Activated CD4-positive, alpha-beta memory T cell treated with anti-CD3 and anti-CD28 coated beads, Interleukin-2, amount 10 ng/mL, durations not matched to agents 7 days and 5 days (primary cell): ENCODE data around the gene INSYN2B. TPM values are rescaled to one million over a fixed set of nuclear protein-coding genes. Genes with fewer than 3 reads are reported as not detected.

Experiments used
- CTCF ChIA-PET: fragments of 350-600 bp; sonication (Branson Sonifier 250); formaldehyde crosslinking; loops from one replicate; lab custom pipeline; 2021; ENCODE audit warnings: antibody characterized with exemption, inconsistent platforms; lab: Charles Lee
- POLR2A ChIA-PET: fragments of 350-600 bp; sonication (Branson Sonifier 250); formaldehyde crosslinking; loops from one replicate; lab custom pipeline; 2021; ENCODE audit warnings: antibody characterized with exemption; lab: Charles Lee
- DNase-seq: peaks from one replicate; pipeline ENCODE4 v3.0.0-alpha.2; 2020
- H3K27ac Mint-ChIP-seq: one replicate; pipeline ENCODE4 v1.8.0; 2021; ENCODE audit warnings: mild to moderate bottlenecking, mixed read lengths
- H3K27me3 Mint-ChIP-seq: one replicate; pipeline ENCODE4 v1.8.0; 2021; ENCODE audit warnings: mixed read lengths
- H3K36me3 Mint-ChIP-seq: one replicate; pipeline ENCODE4 v1.8.0; 2021; ENCODE audit warnings: low read depth, mixed read lengths
- H3K4me1 Mint-ChIP-seq: one replicate; pipeline ENCODE4 v1.8.0; 2021; ENCODE audit warnings: mixed read lengths
- H3K4me3 Mint-ChIP-seq: one replicate; pipeline ENCODE4 v1.8.0; 2021; ENCODE audit warnings: mild to moderate bottlenecking, mixed read lengths
- H3K9me3 Mint-ChIP-seq: one replicate; pipeline ENCODE4 v1.8.0; 2021; ENCODE audit warnings: mixed read lengths
- total RNA-seq, 2 experiments: library from RNA; stranded (reverse); gene quantifications; one replicate each; pipeline ENCODE4 v1.2.3, GENCODE V29; 2021

Gene INSYN2B
- total RNA-seq, 2 experiments from 2014 or later, result not detected

DNA sequence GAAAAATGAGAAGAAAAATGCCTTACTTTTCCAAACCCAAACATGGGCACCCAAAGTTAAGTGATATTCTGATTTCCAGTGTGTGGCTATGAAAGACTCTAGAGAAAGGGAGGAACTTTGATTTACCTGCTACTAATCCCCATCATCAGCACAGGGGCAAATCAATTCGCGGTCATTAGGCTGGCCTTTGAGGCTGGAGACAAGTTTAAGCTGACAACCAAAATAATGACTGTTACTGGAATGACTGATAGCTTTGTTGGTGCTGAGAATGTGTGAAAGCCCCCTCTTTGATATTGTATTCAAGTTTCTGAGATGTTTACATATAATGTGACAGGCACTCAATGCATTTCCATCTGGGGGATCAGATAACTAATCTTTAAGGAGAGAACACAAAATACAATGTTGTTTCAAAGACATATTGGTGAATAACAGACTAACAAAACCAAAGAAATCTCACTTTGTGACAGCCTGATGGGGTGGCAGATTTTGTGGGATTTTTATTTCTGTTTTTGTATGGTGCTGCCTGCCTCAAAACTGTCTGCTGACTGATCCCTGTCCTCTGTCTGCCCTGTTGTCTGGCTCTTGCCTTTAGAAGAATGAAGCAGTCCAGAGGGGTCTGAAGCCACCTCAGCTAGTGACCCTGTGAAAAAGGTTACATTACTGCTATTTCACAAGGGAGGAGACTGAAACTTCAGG lies 12.6 kb upstream of the INSYN2B start:
- ChIA-PET CTCF (no interaction called here), POLR2A (no interaction called here)
- DNase-seq, result no peak
- no peaks in the 10 kb centered on the region for H3K27me3 Mint-ChIP-seq
- H3K36me3 Mint-ChIP-seq, result peaks cover 48% of the 10 kb centered on the region
- no peaks in the 10 kb centered on the region for H3K9me3 Mint-ChIP-seq
- no peaks in the 10 kb centered on the region for H3K4me1 Mint-ChIP-seq
- no peak overlapping the region for H3K27ac Mint-ChIP-seq
- no peak overlapping the region for H3K4me3 Mint-ChIP-seq

DNA sequence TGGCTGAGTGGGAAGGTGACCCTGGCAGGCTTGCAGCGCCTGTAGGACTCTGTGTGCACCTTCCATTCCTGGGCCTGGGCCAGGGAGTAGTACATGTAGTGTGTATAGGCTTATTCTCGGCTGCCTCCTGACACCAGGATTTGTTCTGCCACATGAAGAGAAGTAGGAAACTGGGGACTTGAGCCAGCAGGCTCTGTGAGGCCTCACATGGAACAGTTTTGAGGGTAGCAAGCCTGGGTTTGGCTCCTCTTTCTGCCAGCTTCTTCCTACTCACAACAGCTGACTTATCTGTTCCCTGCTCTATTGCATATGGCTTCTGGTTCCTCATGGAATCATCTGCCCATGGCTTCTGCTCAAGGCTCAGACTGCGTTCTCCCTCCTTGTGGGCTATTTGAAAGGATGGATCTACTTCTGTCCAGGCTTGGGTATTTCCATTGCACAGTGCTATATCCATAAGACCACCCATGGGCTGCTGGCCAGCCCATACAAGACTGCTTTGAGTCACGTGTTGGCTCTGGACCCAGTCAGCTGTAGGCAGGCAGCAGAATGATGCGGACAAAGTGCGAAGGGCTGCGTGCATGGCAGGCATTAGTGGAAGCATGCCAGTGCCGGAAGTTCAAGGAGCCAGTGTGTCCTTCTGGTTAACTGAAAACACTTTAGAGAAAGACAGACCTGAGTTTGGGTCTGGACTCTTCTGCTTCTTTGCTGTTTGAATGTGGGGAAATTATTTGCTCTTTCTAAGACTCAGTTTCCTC lies 11.0 kb upstream of the INSYN2B start:
- POLR2A ChIA-PET, result no interaction called here
- Mint-ChIP-seq H3K27ac (no peak overlapping the region), H3K36me3 (peaks cover 54% of the 10 kb centered on the region), H3K9me3 (no peaks in the 10 kb centered on the region), H3K27me3 (no peaks in the 10 kb centered on the region), H3K4me1 (no peaks in the 10 kb centered on the region), H3K4me3 (no peak overlapping the region)
- no peak for DNase-seq
- CTCF ChIA-PET, result no interaction called here

DNA sequence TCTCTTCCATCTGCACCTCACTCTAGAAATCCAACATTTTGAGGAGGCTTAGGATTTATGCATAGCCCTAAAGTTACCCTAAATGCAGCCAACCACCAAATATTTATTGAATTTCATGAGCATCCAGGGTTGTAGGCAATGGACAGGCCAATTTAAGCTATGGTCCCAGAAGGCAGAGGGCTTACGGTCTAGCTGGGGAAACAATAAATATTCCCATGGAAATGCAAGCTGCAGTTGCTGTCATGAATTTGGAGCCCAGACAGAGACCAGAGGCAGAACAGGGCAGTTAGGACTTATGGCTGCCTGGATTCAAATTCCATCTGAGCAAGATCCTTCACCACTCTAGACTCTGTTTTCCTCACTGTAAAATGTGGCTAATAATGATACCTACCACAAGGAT lies 9.1 kb upstream of the INSYN2B start:
- POLR2A ChIA-PET, result no interaction called here
- no peak overlapping the region for H3K4me3 Mint-ChIP-seq

DNA sequence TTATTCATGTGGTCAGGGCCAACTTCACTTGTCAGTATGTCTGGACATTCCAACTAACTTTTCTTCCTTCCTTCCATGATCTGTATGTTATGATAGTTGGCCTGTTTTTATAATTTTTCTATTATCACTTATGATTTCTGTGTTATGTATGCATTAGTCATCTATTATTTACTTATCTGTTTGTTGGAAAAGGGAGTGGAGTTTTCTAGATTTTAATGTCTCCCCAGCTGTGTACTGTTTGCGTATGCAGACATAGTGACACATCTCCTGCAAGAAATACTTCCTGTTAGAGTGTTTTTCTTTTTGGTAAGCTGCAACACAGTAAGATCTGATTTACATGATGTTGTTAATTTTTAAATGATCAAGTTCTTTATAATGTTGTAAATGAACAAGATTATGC lies 8.7 kb upstream of the INSYN2B start:
- Mint-ChIP-seq H3K4me1 (no peaks in the 10 kb centered on the region), H3K4me3 (no peak overlapping the region), H3K27ac (no peak overlapping the region), H3K27me3 (no peaks in the 10 kb centered on the region), H3K36me3 (peaks cover 58% of the 10 kb centered on the region), H3K9me3 (no peaks in the 10 kb centered on the region)
- ChIA-PET POLR2A (no interaction called here), CTCF (interaction anchor here (1.0 to 1.4 kb wide), 2 partner anchors 8 to 376 kb away, joined by 3 to 4 read pairs; no protein-coding TSS in a partner anchor)
- DNase-seq, result no peak

More for the DNA sequence above, 9.1 kb upstream of the INSYN2B start:
- DNase-seq, result no peak
- Mint-ChIP-seq H3K27me3 (no peaks in the 10 kb centered on the region), H3K4me1 (no peaks in the 10 kb centered on the region), H3K27ac (no peak overlapping the region), H3K36me3 (peaks cover 58% of the 10 kb centered on the region), H3K9me3 (no peaks in the 10 kb centered on the region)
- CTCF ChIA-PET, result interaction anchor here (1.0 to 1.4 kb wide), 2 partner anchors 8 to 375 kb away, joined by 3 to 4 read pairs; no protein-coding TSS in a partner anchor

DNA sequence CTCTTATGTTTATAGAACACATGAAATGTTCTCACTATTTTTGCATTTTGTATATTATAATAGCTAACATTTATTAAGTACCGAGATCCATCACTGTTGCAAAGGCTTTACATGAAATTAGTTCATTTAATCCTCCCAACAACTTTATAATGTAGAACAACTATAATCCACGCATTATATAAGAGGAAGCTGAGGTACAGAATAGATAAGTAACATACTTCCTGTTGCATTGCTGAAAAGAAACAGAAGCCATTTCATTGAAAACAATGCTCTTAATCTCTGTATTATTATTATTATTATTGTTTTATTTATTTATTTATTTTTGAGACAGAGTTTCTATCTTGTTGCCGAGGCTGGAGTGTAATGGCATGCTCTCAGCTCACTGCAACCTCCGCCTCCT lies 7.9 kb upstream of the INSYN2B start:
- CTCF ChIA-PET, result no interaction called here
- DNase-seq, result no peak
- Mint-ChIP-seq H3K9me3 (no peaks in the 10 kb centered on the region), H3K4me3 (no peak overlapping the region), H3K4me1 (no peaks in the 10 kb centered on the region), H3K27ac (no peak overlapping the region), H3K36me3 (peaks cover 60% of the 10 kb centered on the region), H3K27me3 (no peaks in the 10 kb centered on the region)
- POLR2A ChIA-PET, result no interaction called here

DNA sequence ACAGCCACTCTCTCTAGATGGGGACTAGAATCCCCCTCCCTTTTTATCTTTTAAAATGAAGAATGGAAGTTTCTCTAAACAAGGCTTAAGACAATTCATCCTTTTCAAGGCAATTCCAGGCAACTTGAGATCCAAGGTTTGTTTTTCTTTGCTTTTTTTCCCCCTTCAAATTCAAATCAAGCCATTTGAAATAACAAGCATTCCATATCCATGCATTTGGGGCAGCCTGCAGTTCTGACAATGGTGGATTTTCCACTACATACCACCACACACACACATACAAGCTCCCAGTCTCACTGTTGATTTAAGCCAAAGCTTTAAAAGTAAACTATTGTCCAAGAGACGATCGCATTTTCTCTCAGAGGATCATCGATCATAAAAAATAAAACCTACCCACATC lies 424 bp downstream of the INSYN2B start:
- ChIA-PET CTCF (interaction anchor here (0.9 to 1.4 kb wide), 2 partner anchors 9 to 82 kb away, joined by 3 to 5 read pairs; no protein-coding TSS in a partner anchor), POLR2A (no interaction called here)
- peaks cover 1% of the 10 kb centered on the region for H3K4me1 Mint-ChIP-seq
- DNase-seq, result no peak
- no peaks in the 10 kb centered on the region for H3K27me3 Mint-ChIP-seq
- no peaks in the 10 kb centered on the region for H3K9me3 Mint-ChIP-seq
- H3K36me3 Mint-ChIP-seq, result peaks cover 22% of the 10 kb centered on the region
- H3K4me3 Mint-ChIP-seq, result no peak overlapping the region
- H3K27ac Mint-ChIP-seq, result no peak overlapping the region

DNA sequence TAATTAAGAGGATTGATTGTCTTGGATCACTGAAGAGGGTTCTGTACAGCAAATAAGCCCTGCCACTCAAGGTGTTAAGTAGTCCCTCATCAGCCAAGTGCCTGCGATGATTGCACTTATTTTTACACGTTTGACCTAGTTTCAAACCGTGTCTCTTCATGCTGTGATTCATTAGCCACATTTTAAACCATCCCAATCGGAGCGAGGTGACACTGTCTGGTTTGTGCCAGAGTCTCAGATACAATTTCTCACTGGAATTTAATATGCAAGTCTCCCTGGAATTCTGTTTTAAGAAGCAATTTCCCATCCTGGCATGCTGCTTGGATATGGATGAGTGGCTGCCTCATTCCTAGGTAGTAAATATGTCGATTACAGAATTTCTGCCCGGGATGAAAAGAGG lies 1.6 kb downstream of the INSYN2B start:
- Mint-ChIP-seq H3K36me3 (peaks cover 14% of the 10 kb centered on the region), H3K27ac (no peak overlapping the region), H3K4me3 (no peak overlapping the region), H3K4me1 (peaks cover 1% of the 10 kb centered on the region), H3K9me3 (no peaks in the 10 kb centered on the region), H3K27me3 (no peaks in the 10 kb centered on the region)
- POLR2A ChIA-PET, result no interaction called here
- no peak for DNase-seq
- CTCF ChIA-PET, result no interaction called here

DNA sequence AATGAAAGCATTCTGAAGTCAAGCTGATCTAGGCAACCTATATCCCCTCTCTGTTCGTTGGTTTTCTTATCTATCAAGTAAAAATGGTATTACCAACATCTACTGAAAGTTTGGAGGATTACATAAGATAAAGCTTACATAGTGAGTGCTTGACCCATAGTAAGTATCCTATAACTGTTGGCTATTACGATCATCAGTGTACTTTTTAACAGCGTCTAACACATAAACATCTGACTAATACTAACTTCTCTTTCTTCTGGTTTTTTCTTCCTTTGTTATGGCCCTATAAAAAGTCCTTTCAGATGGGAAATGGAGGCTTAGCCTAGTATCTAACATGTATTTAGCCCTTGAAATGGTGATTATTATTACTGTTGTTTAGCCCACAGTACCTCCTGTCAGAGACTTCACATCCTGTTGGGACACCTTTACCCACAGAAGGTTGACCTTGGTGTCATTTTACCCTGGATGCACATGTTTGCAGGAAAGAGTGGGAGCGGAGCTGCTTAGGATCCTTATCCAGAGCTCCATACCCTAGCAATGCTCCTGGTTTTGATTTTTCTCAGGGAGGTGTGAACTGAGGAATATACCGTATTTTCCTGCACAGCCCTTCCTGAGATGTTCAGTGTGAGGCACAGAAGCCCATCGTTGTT lies 6.0 kb downstream of the INSYN2B start:
- H3K4me1 Mint-ChIP-seq, result no peaks in the 10 kb centered on the region
- DNase-seq, result no peak
- H3K27me3 Mint-ChIP-seq, result no peaks in the 10 kb centered on the region
- H3K9me3 Mint-ChIP-seq, result no peaks in the 10 kb centered on the region
- peaks cover 5% of the 10 kb centered on the region for H3K36me3 Mint-ChIP-seq
- H3K4me3 Mint-ChIP-seq, result no peak overlapping the region
- POLR2A ChIA-PET, result no interaction called here
- no peak overlapping the region for H3K27ac Mint-ChIP-seq
- CTCF ChIA-PET, result interaction anchor here (0.6 kb wide), 1 partner anchor 1302 kb away, joined by 3 read pairs; no protein-coding TSS in a partner anchor

DNA sequence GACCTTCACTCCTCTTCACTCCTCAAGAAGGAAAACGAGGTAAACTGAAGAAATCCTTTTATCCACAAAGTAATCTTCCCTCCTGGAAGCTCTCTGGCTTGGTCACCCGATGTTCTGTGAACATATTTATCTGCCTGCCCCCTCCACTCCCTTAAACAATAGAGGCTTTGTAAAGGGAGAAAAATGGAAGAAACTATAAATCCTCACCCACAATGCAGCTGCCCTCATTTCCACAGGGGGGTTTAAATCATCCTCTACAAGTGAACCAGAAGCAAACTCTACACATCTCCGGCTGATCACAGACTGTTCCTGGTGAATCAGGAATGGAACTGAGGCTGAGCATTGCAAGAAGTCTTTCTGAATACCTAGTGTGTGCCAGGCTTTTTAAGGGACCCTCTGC lies 7.2 kb downstream of the INSYN2B start:
- H3K27ac Mint-ChIP-seq, result no peak overlapping the region
- CTCF ChIA-PET, result no interaction called here
- H3K4me1 Mint-ChIP-seq, result no peaks in the 10 kb centered on the region
- no peak for DNase-seq
- H3K27me3 Mint-ChIP-seq, result no peaks in the 10 kb centered on the region
- H3K36me3 Mint-ChIP-seq, result peaks cover 5% of the 10 kb centered on the region
- POLR2A ChIA-PET, result no interaction called here
- no peaks in the 10 kb centered on the region for H3K9me3 Mint-ChIP-seq
- H3K4me3 Mint-ChIP-seq, result no peak overlapping the region

DNA sequence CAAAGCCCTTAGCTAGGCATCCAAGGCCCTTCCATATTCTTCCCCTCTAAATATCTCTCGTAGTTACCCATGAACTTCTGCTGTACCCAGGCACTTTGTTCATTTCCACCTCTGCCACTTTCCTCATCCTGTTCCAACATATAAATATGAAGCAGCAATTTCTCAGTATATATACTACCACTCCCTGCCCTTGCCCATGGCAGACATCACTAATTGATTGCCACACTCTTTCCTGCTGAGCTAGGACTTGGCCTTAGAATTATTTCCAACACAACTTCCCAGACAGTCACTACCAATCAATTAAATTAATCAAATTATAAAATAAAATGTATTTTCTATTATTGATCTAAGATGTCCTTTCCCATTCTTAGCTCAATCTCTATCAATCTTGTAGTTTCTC lies 8.5 kb downstream of the INSYN2B start:
- Mint-ChIP-seq H3K27me3 (no peaks in the 10 kb centered on the region), H3K4me3 (no peak overlapping the region), H3K27ac (no peak overlapping the region), H3K4me1 (no peaks in the 10 kb centered on the region), H3K9me3 (no peaks in the 10 kb centered on the region), H3K36me3 (peaks cover 10% of the 10 kb centered on the region)
- no peak for DNase-seq
- CTCF ChIA-PET, result interaction anchor here (0.6 to 1.4 kb wide), 2 partner anchors 8 to 388 kb away, joined by 3 to 5 read pairs; partner anchors contain the start of genes INSYN2B and SPDL1
- POLR2A ChIA-PET, result no interaction called here

DNA sequence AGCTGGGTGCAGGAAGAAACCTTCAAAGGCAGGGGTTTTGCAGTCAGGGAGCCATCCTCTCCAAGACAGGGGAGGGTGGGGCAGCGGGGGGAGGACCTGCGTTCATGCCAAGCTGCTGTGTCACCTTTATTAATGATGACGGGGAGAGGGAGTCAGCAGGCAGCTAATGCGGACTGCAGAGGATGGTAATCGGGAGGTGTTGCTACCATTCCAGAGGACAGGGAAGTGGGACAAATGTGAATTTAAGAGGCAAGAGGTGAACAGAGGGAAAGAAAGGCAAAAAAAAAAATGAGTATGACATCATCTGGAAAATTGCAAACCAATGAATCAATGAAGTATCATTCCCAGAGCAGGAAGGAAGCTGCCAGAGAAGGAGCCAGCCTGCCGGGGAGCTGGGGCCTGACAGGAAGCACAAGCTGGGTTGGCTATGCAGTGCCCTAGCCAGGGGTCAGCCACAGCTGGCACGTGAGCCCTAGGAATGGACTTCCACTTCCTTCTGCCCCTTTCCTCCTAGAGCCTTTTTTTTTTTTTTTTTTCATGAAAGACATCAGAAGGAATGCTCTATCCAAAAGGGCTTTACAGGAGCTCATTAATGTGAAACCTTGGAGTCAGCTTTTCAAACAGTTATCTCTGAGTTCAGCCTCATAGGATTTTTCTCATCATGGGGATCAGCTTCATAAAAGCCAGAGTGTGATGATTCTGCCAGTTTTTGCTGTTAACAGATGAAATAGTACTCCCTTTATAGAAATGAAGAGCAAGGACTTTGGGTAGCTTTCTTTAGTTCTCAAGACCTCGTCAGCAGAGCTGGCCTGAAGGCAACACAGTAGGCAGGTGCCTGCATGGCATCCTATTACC lies 9.2 kb downstream of the INSYN2B start:
- Mint-ChIP-seq H3K4me3 (no peak overlapping the region), H3K9me3 (no peaks in the 10 kb centered on the region), H3K4me1 (no peaks in the 10 kb centered on the region), H3K27me3 (no peaks in the 10 kb centered on the region), H3K36me3 (peaks cover 10% of the 10 kb centered on the region), H3K27ac (peak overlapping the region; percentile 0)
- ChIA-PET POLR2A (interaction anchor here (0.6 kb wide), 1 partner anchor 1315 kb away, joined by 3 read pairs; no protein-coding TSS in a partner anchor), CTCF (interaction anchor here (0.6 to 1.4 kb wide), 2 partner anchors 9 to 388 kb away, joined by 3 to 5 read pairs; partner anchors contain the start of genes INSYN2B and SPDL1)
- DNase-seq, result no peak

DNA sequence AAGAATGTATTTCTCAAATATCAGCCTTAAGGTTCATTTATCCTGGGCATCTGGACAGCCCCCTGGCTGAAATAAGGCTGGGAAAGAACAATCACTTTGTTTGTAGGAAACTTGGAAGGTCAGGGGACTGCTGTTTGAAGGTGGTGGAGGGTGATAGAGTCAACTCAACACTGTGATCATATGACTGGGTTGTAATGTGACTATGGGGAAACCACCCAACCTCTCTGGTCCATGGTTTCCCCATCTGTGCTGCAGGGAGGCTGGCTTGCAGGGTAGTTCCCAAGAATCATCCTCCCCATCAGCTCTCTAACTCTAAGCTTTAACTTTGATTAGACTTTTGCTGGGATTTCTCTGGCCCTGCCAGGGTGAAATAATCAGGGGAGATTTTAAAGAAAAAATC lies 10.0 kb downstream of the INSYN2B start:
- CTCF ChIA-PET, result no interaction called here
- no peak overlapping the region for H3K27ac Mint-ChIP-seq

More for the DNA sequence above, 10.0 kb downstream of the INSYN2B start:
- Mint-ChIP-seq H3K36me3 (peaks cover 10% of the 10 kb centered on the region), H3K27me3 (no peaks in the 10 kb centered on the region), H3K4me3 (no peak overlapping the region), H3K4me1 (no peaks in the 10 kb centered on the region), H3K9me3 (no peaks in the 10 kb centered on the region)
- no peak for DNase-seq
- POLR2A ChIA-PET, result no interaction called here
